ENCODE results near the gene PRSS22. TPM values are rescaled to one million over a fixed set of nuclear protein-coding genes. Genes with fewer than 3 reads are reported as not detected.

PRSS22 gene
- polyA plus RNA-seq, 1 of the 3 experiments (the other 2 are of a cell fraction): not detected

DNA sequence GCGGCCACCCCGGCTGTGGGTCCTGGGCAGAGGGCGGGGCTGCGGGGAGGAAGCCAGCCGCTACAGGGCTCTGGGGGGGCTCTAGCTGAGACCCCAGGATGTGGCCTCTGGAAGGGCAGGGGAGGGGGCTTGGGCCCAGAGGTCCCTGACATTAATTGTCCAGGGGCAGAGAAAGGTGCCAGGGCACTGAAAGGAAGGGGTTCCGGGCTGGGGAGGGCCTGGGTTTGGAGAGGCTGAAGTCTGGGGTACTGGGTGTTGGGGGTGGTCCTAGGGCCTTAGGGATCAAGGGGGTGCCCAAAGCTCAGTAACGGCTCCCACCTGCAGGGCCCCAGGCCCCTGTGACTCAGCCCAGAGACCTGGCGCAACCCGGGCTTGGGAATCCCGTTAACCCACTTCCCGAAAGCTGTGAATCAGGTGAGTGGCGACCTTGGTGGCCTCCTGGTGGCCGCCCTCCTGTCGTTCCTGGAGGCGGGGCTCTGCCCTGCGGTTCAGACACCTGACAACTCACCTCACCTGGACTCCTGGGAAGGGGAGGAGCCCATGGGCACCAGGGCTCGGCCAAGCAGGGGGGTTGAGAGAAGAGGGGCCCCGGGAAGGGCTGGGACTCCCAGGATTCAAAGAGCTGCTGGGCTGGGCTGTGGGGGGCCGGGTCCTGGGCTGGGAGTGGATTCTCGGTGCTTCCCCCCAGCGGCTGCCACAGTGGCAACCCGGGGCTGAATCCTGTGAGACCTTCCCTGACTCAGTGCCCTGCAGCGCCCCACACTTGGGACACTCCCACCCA, 465 bp upstream of the PRSS22 start:
- Histone ChIP-seq H3K9me2 (no peaks in the 10 kb centered on the region), H3K4me1 (ENCODE audit: control insufficient read depth in 1 of 2, insufficient read depth in 2 of 2, low read depth in 1 of 2, low read length in 1 of 2) (no peaks in the 10 kb centered on the region; a peak in 1 of 4 replicates), H3K4me2 (no peak overlapping the region), H4K20me1 (ENCODE audit: insufficient read depth) (no peaks in the 10 kb centered on the region), H3K9ac (no peak overlapping the region), H2AFZ (ENCODE audit: low read depth) (no peak overlapping the region), H3K9me3 (0 out of 2 replicates have a peak, but pooled peaks cover 6% of the 10 kb centered on the region), H3K36me3 (replicated peaks in 1 of 2; ENCODE audit: control insufficient read depth in 1 of 2, insufficient read depth in 2 of 2, low read length in 1 of 2) (no peaks in the 10 kb centered on the region), H3K4me3 (ENCODE audit: low read depth in 2 of 2, low read length in 1 of 2) (no peak overlapping the region), H3K27ac (ENCODE audit: low read depth in 2 of 2, low read length in 1 of 2) (no peak overlapping the region), H3K79me2 (ENCODE audit: insufficient read depth) (no peaks in the 10 kb centered on the region), H3F3A (replicated peaks; ENCODE audit: insufficient read depth) (no peaks in the 10 kb centered on the region), H3K27me3 (ENCODE audit: insufficient read depth) (no peaks in the 10 kb centered on the region; the same call in none of the 2 replicates)
- TF ChIP-seq GATA2 (CRISPR knock-in tag; IDR thresholded peaks at IDR 0.05) (no peak), MXI1 (IDR thresholded peaks at IDR 0.05; ENCODE audit: low read depth, low read length) (no peak), IRF3 (IDR thresholded peaks at IDR 0.05; ENCODE audit: low read depth, low read length) (no peak), RCOR1 (IDR thresholded peaks at IDR 0.05; ENCODE audit: low read length) (no peak), POLR2AphosphoS5 (IDR thresholded peaks at IDR 0.05; ENCODE audit: low read depth, low read length) (no peak), NRF1 (IDR thresholded peaks at IDR 0.05; ENCODE audit: low read depth, low read length) (no peak), RXRA (IDR thresholded peaks at IDR 0.05; ENCODE audit: borderline replicate concordance, low read depth) (no peak), GABPA (IDR thresholded peaks at IDR 0.05; ENCODE audit: low read depth) (no peak), CTCF (IDR thresholded peaks at IDR 0.05) (no peak), TAF1 (IDR thresholded peaks at IDR 0.05; ENCODE audit: borderline replicate concordance, low read depth, low read length) (no peak), MEF2A (IDR thresholded peaks at IDR 0.05; ENCODE audit: borderline replicate concordance, low read depth) (no peak), JUND (IDR thresholded peaks at IDR 0.05) (no peak), EP300 (IDR thresholded peaks at IDR 0.05; ENCODE audit: borderline replicate concordance in 1 of 2, low read depth in 1 of 2, low read length in 1 of 2) (no peak), TCF12 (IDR thresholded peaks at IDR 0.05) (no peak), CHD2 (IDR thresholded peaks at IDR 0.05; ENCODE audit: low read length, partially characterized antibody) (no peak)
- TF ChIP-seq, protein P1, sequence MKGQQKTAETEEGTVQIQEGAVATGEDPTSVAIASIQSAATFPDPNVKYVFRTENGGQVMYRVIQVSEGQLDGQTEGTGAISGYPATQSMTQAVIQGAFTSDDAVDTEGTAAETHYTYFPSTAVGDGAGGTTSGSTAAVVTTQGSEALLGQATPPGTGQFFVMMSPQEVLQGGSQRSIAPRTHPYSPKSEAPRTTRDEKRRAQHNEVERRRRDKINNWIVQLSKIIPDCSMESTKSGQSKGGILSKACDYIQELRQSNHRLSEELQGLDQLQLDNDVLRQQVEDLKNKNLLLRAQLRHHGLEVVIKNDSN (IDR thresholded peaks at IDR 0.05; ENCODE audit: borderline replicate concordance, low read depth): no peak
- ChIA-PET POLR2A (no interaction called here), CTCF (interaction anchor here (1.2 to 2.3 kb wide), 4 partner anchors 10 to 69 kb away, joined by 4 to 13 read pairs (median 7); partner anchors contain the start of gene FLYWCH1)
- WGBS (ENCODE audit: low lambda C conversion rate): 10% methylated on average over 4 of the region's 23 CpGs
- peak; percentile 42 for DNase-seq

Measured in SK-N-SH (cell line).